CD8-positive, alpha-beta memory T cell (primary cell): ENCODE data around the gene ATP5F1D. TPM values are rescaled to one million over a fixed set of nuclear protein-coding genes. Genes with fewer than 3 reads are reported as not detected.
A peak's percentile ranks its signal among the peaks of the same experiment; 100 is the strongest.

Source experiments
- CTCF ChIA-PET: fragments of 350-600 bp; sonication (Branson Sonifier 250); formaldehyde crosslinking; loops from one replicate; lab custom pipeline; 2021; ENCODE audit warnings: antibody characterized with exemption; lab: Charles Lee
- POLR2A ChIA-PET: fragments of 350-600 bp; sonication (Branson Sonifier 250); formaldehyde crosslinking; loops from one replicate; lab custom pipeline; 2021; ENCODE audit warnings: antibody characterized with exemption; lab: Charles Lee
- DNase-seq, 5 donors: peaks; one replicate each; pipeline versions ENCODE4 v3.0.0 to v3.0.0-alpha.2; 2020 to 2022; ENCODE audit warnings: mixed read lengths in 1 of 5
- H3K27ac ChIP-seq: one replicate; pipeline ENCODE4 v1.7.0; 2013; ENCODE audit warnings: low read depth, mild to moderate bottlenecking, low read length, moderate library complexity
- H3K27me3 ChIP-seq: 2 replicates; pipeline ENCODE4 v1.7.0; 2013; ENCODE audit warnings: low read length, mild to moderate bottlenecking; ENCODE audit not compliant: insufficient read depth, poor library complexity, severe bottlenecking
- H3K36me3 ChIP-seq: 2 replicates; pipeline ENCODE4 v1.7.0; 2013; ENCODE audit warnings: mild to moderate bottlenecking, low read length, moderate library complexity; ENCODE audit not compliant: insufficient read depth
- H3K4me1 ChIP-seq: 2 replicates; pipeline ENCODE4 v1.7.0; 2013; ENCODE audit warnings: mild to moderate bottlenecking, low read length, moderate library complexity; ENCODE audit not compliant: insufficient read depth
- H3K4me3 ChIP-seq: 2 replicates; pipeline ENCODE4 v1.7.0; 2013; ENCODE audit warnings: mild to moderate bottlenecking, low read length
- H3K9me3 ChIP-seq: 2 replicates; pipeline ENCODE4 v1.7.0; 2013; ENCODE audit warnings: mild to moderate bottlenecking, low read length
- H3K27ac Mint-ChIP-seq, 8 donors: one replicate each; pipeline ENCODE4 v1.8.0; 2020 to 2021; ENCODE audit warnings: mixed read lengths in 8 of 8, mild to moderate bottlenecking in 6 of 8, inconsistent platforms in 3 of 8, moderate library complexity in 3 of 8
- H3K27me3 Mint-ChIP-seq, 2 donors: one replicate each; pipeline ENCODE4 v1.8.0; 2020 to 2021; ENCODE audit warnings: mixed read lengths in 2 of 2, mild to moderate bottlenecking in 1 of 2, moderate library complexity in 1 of 2
- H3K36me3 Mint-ChIP-seq, 3 donors: one replicate each; pipeline ENCODE4 v1.8.0; 2020 to 2021; ENCODE audit warnings: mixed read lengths in 3 of 3, inconsistent platforms in 1 of 3, mild to moderate bottlenecking in 1 of 3
- H3K4me1 Mint-ChIP-seq, 3 donors: one replicate each; pipeline ENCODE4 v1.8.0; 2020 to 2021; ENCODE audit warnings: mixed read lengths in 3 of 3, inconsistent platforms in 1 of 3, mild to moderate bottlenecking in 1 of 3
- H3K4me3 Mint-ChIP-seq, 7 donors: one replicate each; pipeline ENCODE4 v1.8.0; 2020 to 2021; ENCODE audit warnings: mixed read lengths in 7 of 7, mild to moderate bottlenecking in 6 of 7, moderate library complexity in 4 of 7, inconsistent platforms in 2 of 7
- H3K9me3 Mint-ChIP-seq, 5 donors: one replicate each; pipeline ENCODE4 v1.8.0; 2020 to 2022; ENCODE audit warnings: mixed read lengths in 5 of 5, mild to moderate bottlenecking in 3 of 5, moderate library complexity in 2 of 5, inconsistent platforms in 1 of 5
- polyA plus RNA-seq: library from polyadenylated mRNA; unstranded; fragments of 300-500 nt; fragmentation: Illumina TruSeq; gene quantifications from one replicate; pipeline ENCODE4 v1.2.3, GENCODE V29; 2021
- total RNA-seq, 2 experiments: library from RNA; stranded (reverse); gene quantifications; one replicate each; pipeline ENCODE4 v1.2.3, GENCODE V29; 2021

Gene ATP5F1D
- total and polyA plus RNA-seq, 3 experiments from 2014 or later, result 179 to 271 (median 180) TPM

- Mint-ChIP-seq H3K4me3 (peak overlapping the region; percentile 81 to 100 (median 90)), H3K9me3 (no peaks in the 10 kb centered on the region), H3K27me3 (peaks cover 0 to 8% of the 10 kb centered on the region in 2 donors), H3K4me1 (peaks cover 4 to 20% (median 9%) of the 10 kb centered on the region in 3 donors), H3K27ac (peak overlapping the region; percentile 80 to 100 (median 90)), H3K36me3 (peaks cover 0 to 21% (median 0%) of the 10 kb centered on the region in 3 donors)
- H3K9me3 ChIP-seq, result no peaks in the 10 kb centered on the region
- H3K4me3 ChIP-seq, result peak overlapping the region; percentile 62
- peaks cover 32% of the 10 kb centered on the region for H3K4me1 ChIP-seq
- peaks cover 6% of the 10 kb centered on the region for H3K36me3 ChIP-seq
- peak overlapping the region; percentile 92 for H3K27ac ChIP-seq
- ChIA-PET POLR2A (interaction anchor here (1.0 to 2.2 kb wide), 4 partner anchors 11 to 20 kb away, joined by 3 to 22 read pairs (median 6); partner anchors contain the start of gene CIRBP), CTCF (interaction anchor here (1.0 kb wide), 3 partner anchors 17 to 20 kb away, joined by 4 to 8 read pairs (median 6); partner anchors contain the start of gene CIRBP)
- H3K27me3 ChIP-seq, result no peaks in the 10 kb centered on the region
- DNase-seq, result peak; percentile 88 to 96 (median 94)
These were observed 7.9 kb downstream of the ATP5F1D start for GRCh38 chr19:1249298-1249989.

DNA sequence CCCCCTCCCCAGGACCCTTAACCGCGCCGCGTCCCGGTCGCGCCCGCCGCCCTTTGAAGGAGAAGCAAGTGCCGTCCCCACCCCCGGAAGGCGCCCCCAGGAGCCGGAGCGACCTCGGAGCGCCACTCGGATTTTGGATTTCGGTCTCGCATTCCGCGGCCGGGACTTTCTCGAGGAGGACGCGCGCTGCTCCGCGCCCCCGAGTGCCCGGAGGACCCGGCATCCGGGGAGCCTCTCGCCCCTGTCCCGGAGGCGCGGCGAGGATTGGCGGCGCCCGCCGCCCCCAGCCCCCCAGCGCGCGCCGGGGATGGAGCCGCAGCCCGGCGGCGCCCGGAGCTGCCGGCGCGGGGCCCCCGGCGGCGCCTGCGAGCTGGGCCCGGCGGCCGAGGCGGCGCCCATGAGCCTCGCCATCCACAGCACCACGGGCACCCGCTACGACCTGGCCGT, 8.5 kb downstream of the ATP5F1D start:
- H3K4me3 ChIP-seq, result peak overlapping the region; percentile 62
- no peaks in the 10 kb centered on the region for H3K9me3 ChIP-seq
- Mint-ChIP-seq H3K27me3 (peaks cover 0 to 10% of the 10 kb centered on the region in 2 donors), H3K4me1 (peaks cover 5 to 21% (median 13%) of the 10 kb centered on the region in 3 donors), H3K36me3 (peaks cover 0 to 25% (median 3%) of the 10 kb centered on the region in 3 donors), H3K9me3 (no peaks in the 10 kb centered on the region), H3K27ac (peak overlapping the region; percentile 80 to 100 (median 90)), H3K4me3 (peak overlapping the region; percentile 81 to 100 (median 90))
- CTCF ChIA-PET, result interaction anchor here (1.0 kb wide), 1 partner anchor 17 kb away, joined by 6 read pairs; no protein-coding TSS in a partner anchor
- H3K27ac ChIP-seq, result peak overlapping the region; percentile 92
- peaks cover 12% of the 10 kb centered on the region for H3K36me3 ChIP-seq
- no peaks in the 10 kb centered on the region for H3K27me3 ChIP-seq
- POLR2A ChIA-PET, result interaction anchor here (0.7 to 2.2 kb wide), 3 partner anchors 9 to 19 kb away, joined by 3 to 22 read pairs (median 6); partner anchors contain the start of gene CIRBP
- peaks cover 32% of the 10 kb centered on the region for H3K4me1 ChIP-seq
- peak in 1 of 5 donors; percentile 49 for DNase-seq

GRCh38 chr19:1250437-1251260, 9.1 kb downstream of the ATP5F1D start:
- ChIA-PET CTCF (interaction anchor here (1.0 kb wide), 1 partner anchor 16 kb away, joined by 6 read pairs; no protein-coding TSS in a partner anchor), POLR2A (interaction anchor here (0.6 to 3.5 kb wide), 6 partner anchors 9 to 166 kb away, joined by 3 to 86 read pairs (median 7); partner anchors contain the start of gene CIRBP)
- H3K27ac Mint-ChIP-seq, result peak overlapping the region; percentile 85 to 100 (median 96)
- Histone ChIP-seq H3K36me3 (peaks cover 18% of the 10 kb centered on the region), H3K27me3 (no peaks in the 10 kb centered on the region), H3K4me3 (peak overlapping the region; percentile 83), H3K4me1 (peaks cover 33% of the 10 kb centered on the region), H3K27ac (peak overlapping the region; percentile 92), H3K9me3 (no peaks in the 10 kb centered on the region)
- DNase-seq, result peak; percentile 58 to 87 (median 77)
- peaks cover 5 to 27% (median 13%) of the 10 kb centered on the region in 3 donors for H3K4me1 Mint-ChIP-seq
- peaks cover 0 to 32% (median 3%) of the 10 kb centered on the region in 3 donors for H3K36me3 Mint-ChIP-seq
- no peaks in the 10 kb centered on the region for H3K9me3 Mint-ChIP-seq
- peaks cover 0 to 10% of the 10 kb centered on the region in 2 donors for H3K27me3 Mint-ChIP-seq
- H3K4me3 Mint-ChIP-seq, result peak overlapping the region; percentile 90 to 98 (median 95)

DNA sequence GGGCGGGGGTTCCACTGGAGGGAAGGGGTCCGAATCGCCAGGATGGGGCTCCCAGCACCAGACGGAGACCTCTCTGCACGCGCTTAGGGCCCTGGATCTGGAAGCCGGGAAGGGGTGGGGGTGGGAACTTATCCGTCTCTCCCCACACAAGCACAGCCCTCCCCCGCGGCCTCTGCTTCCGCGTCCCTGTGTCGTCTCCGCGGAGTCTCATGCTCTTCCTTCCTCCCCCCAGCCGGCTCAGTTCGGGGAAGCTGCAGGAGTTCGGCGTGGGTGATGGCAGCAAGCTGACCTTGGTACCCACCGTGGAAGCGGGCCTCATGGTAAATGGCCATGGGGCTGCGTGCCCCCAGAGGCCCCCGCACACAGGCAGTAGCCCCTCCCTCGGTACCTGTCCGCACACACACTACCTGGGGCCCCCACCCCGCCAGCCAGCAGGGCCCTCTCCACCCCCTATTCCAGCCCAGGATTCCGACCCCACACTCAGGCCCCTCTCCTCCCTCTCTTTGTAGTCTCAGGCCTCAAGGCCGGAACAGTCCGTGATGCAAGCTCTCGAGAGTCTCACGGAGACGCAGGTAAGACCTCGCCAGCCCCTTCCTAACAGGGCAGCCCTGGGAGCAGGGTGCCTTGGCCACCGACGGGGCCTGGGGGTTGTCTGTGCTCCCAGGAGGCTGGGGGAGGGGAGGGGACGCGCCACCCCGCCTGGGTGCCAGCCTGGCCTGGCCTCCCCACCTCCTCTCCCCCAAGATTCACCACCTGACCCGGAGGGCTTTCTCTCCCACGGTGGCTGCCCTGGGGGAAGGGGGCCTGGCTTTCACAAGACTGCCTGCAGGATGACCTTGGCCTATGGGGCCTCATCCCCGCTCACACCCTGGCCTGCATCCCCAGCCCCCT, 10.0 kb downstream of the ATP5F1D start:
- peak; percentile 59 to 81 (median 67) for DNase-seq
- Histone ChIP-seq H3K4me1 (peaks cover 39% of the 10 kb centered on the region), H3K36me3 (peaks cover 22% of the 10 kb centered on the region), H3K9me3 (no peaks in the 10 kb centered on the region), H3K27ac (peak overlapping the region; percentile 92), H3K4me3 (peak overlapping the region; percentile 83), H3K27me3 (no peaks in the 10 kb centered on the region)
- Mint-ChIP-seq H3K4me1 (peaks cover 5 to 29% (median 13%) of the 10 kb centered on the region in 3 donors), H3K36me3 (peaks cover 0 to 41% (median 3%) of the 10 kb centered on the region in 3 donors), H3K27ac (peak overlapping the region; percentile 85 to 100 (median 96)), H3K27me3 (peaks cover 0 to 10% of the 10 kb centered on the region in 2 donors), H3K4me3 (peak overlapping the region; percentile 90 to 98 (median 95)), H3K9me3 (no peaks in the 10 kb centered on the region)
- CTCF ChIA-PET, result interaction anchor here (7.9 kb wide), 1 partner anchor 16 kb away, joined by 99 read pairs; the partner anchor contains the start of gene CIRBP
- POLR2A ChIA-PET, result interaction anchor here (0.6 to 3.5 kb wide), 4 partner anchors 12 to 165 kb away, joined by 4 to 86 read pairs (median 8); partner anchors contain the start of gene CIRBP

DNA sequence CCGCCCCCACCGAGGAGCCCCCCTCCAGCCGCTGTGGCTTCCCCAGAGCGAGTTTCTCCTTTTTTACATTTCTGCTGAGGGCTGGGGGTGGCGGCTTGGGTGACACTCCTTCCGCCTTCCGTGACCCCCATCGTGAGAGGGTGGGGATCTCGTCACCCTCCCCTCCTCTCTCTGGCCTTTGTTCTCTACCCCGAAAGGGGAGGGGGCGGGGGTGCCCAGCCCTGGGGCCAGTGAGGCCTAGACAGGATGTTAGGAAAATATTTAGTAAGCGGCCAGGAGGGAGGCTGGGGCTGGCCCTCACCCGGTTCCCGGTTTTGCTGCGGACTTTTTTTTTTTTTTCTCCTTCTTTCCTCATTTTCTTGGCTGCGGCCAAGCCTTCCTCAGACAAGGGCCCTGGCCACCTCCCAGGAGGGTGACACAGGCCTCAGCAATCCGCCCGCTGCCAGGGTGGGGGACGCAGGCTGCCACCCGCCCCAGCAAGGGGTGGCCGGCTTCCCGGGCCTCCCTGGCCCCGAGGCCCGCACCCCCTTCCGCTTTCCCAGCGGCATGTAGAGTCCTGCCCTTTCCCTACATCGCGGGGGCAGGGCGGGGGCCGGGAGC, 10.8 kb downstream of the ATP5F1D start:
- CTCF ChIA-PET, result interaction anchor here (0.9 to 7.9 kb wide), 5 partner anchors 8 to 20 kb away, joined by 3 to 99 read pairs (median 5); partner anchors contain the start of gene CIRBP
- Histone ChIP-seq H3K4me3 (peak overlapping the region; percentile 83), H3K4me1 (peaks cover 46% of the 10 kb centered on the region), H3K9me3 (no peaks in the 10 kb centered on the region), H3K36me3 (peaks cover 22% of the 10 kb centered on the region), H3K27me3 (no peaks in the 10 kb centered on the region), H3K27ac (peak overlapping the region; percentile 92)
- Mint-ChIP-seq H3K9me3 (no peaks in the 10 kb centered on the region), H3K36me3 (peaks cover under 1 to 44% (median 3%) of the 10 kb centered on the region in 3 donors), H3K27ac (peak overlapping the region; percentile 70 to 100 (median 90)), H3K4me1 (peaks cover 6 to 33% (median 13%) of the 10 kb centered on the region in 3 donors), H3K4me3 (peak overlapping the region; percentile 90 to 98 (median 95)), H3K27me3 (peaks cover 0 to 10% of the 10 kb centered on the region in 2 donors)
- DNase-seq, result peak; percentile 55 to 89 (median 75)
- POLR2A ChIA-PET, result interaction anchor here (0.5 to 4.8 kb wide), 13 partner anchors 8 to 1533 kb away, joined by 3 to 86 read pairs (median 7); partner anchors contain the start of genes CIRBP, FAM174C, RNU6-2 and THOP1

DNA sequence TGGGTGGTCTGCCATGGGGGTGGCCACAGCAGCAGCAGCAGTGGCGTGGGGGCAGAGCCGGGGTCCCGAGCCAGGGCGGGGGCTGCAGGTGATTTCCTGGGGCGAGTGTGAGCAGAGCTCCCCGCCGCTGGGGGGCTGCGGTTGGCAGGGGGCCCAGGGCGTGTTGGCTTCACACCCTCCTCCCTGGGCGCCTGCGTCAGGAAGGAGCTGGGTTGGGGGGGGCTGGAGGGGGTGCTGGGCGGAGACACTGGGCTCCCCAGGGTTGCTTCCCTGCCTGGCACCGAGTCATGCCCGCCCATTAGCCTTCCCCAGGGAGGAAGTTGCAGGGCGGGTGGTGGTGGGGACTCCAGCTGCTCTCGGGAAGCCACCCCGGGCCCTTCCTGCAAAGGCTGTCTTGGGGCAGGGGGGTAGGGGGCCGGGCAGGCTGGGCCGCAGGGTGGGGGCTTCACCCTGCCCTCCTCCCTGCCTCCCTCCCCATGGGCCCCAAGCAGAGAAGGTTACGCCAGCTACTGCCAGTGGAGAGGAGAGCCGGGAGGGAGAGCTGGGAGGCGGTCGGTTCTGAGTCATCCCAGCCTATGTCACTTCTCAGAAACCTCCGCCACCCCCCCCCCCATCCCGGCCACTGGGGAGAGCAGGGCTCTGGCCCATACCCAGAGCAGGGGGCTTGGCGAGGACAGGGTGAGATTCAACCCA, 11.4 kb downstream of the ATP5F1D start:
- peak overlapping the region; percentile 56 to 100 (median 86) for H3K27ac Mint-ChIP-seq
- peak overlapping the region; percentile 55 to 98 (median 92) for H3K4me3 Mint-ChIP-seq
- peaks cover 4 to 51% (median 7%) of the 10 kb centered on the region in 3 donors for H3K36me3 Mint-ChIP-seq
- H3K4me1 Mint-ChIP-seq, result peaks cover 13 to 39% (median 18%) of the 10 kb centered on the region in 3 donors
- Histone ChIP-seq H3K27me3 (no peaks in the 10 kb centered on the region), H3K36me3 (peaks cover 28% of the 10 kb centered on the region), H3K4me1 (peaks cover 46% of the 10 kb centered on the region), H3K9me3 (no peaks in the 10 kb centered on the region), H3K27ac (peak overlapping the region; percentile 92), H3K4me3 (peak overlapping the region; percentile 83)
- ChIA-PET POLR2A (interaction anchor here (0.5 to 4.8 kb wide), 12 partner anchors 9 to 1532 kb away, joined by 3 to 86 read pairs (median 6); partner anchors contain the start of genes CIRBP, FAM174C, RNU6-2 and THOP1), CTCF (interaction anchor here (0.9 to 7.9 kb wide), 5 partner anchors 9 to 19 kb away, joined by 3 to 99 read pairs (median 5); partner anchors contain the start of gene CIRBP)
- H3K27me3 Mint-ChIP-seq, result peaks cover 0 to 10% of the 10 kb centered on the region in 2 donors
- no peaks in the 10 kb centered on the region for H3K9me3 Mint-ChIP-seq
- DNase-seq, result peak; percentile 77 to 93 (median 84)
